ENCODE measurements around the gene FKBP1B. TPM values are rescaled to one million over a fixed set of nuclear protein-coding genes. Genes with fewer than 3 reads are reported as not detected.
"Not testable (repeated sequence)": the region's sequence is repeated elsewhere in the genome, so short reads cannot be mapped to it uniquely, and the experiment has no call there.

The FKBP1B gene
- polyA plus RNA-seq, 4 donors: 10.8 to 12.1 (median 10.9) TPM

DNA sequence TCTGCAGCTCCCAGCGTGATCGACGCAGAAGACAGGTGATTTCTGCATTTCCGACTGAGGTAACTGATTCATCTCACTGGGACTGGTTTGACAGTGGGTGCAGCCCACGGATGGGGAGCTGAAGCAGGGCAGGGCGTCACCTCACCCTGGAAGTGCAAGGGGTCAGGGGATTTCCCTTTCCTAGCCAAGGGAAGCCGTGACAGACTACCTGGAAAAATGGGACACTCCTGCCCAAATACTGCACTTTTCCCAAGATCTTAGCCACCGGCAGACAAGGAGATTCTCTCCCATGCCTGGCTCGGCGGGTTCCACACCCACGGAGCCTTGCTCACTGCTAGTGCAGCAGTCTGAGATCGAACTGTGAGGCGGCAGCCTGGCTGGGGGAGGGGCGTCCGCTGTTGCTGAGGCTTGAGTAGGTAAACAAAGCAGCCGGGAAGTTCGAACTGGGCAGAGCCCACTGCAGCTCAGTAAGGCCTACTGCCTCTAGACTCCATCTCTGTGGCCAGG, 45.7 kb downstream of the FKBP1B start:
- not testable (repeated sequence) for DNase-seq (ENCODE audit: low read depth in 4 of 4, low spot score in 2 of 4)

- not testable (repeated sequence) for DNase-seq (ENCODE audit: low read depth in 4 of 4, low spot score in 2 of 4)
Observed at GRCh38 chr2:24100732-24101131, 51.2 kb downstream of the FKBP1B start.

- no peak for DNase-seq (ENCODE audit: low read depth in 4 of 4, low spot score in 2 of 4)
Observed at GRCh38 chr2:24101992-24102391, 52.5 kb downstream of the FKBP1B start.

DNA sequence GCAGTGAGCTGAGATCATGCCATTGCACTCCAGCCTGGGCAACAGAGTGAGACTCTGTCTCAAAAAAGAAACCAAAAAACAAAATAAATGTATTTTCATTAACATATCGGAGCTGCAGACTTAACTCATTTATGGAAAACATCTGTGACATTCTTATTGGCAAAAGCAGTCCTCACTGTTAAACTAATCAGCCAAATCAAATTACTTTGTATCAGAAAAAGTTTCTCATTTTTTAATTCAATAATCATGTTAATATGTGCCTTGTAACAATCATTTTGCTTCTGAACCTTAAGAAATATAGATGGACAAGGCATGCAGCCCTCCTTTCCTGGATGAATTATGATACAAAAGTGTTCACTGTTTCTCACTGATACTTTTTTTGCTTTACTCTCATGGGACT, 53.1 kb downstream of the FKBP1B start:
- DNase-seq (ENCODE audit: low read depth in 4 of 4, low spot score in 2 of 4): no peak

DNA sequence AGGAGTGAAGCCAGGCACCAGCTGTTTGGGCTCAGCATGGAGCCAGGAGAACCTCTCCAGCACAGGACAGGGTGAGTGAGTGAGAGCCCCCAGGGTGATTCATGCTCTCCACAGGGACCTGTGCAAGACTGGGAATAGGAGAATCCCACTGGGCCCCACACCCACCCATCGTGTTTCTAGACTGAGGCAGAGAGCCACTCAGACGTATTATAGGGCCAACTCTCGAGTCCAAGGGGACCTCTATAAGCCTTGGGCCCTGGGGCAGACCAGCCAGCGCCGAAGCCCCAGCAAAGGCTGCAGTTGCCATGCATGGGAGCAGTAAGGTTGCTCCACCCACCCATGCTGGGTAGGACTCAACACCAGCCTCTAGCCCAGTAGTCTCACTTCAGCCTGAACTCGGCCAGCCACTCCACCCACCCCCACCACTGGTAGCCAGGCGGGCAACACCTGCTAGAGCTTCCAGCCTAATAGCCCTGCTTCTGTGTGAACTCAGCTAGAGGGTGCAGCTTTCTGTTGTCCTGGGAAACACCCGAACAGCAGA, 54.6 kb downstream of the FKBP1B start:
- DNase-seq (ENCODE audit: low read depth in 4 of 4, low spot score in 2 of 4): no peak

- DNase-seq (ENCODE audit: low read depth in 4 of 4, low spot score in 2 of 4): no peak
Observed at GRCh38 chr2:24104906-24105305, 55.4 kb downstream of the FKBP1B start.

GRCh38 chr2:24105816-24106215, 56.3 kb downstream of the FKBP1B start:
- DNase-seq (ENCODE audit: low read depth in 4 of 4, low spot score in 2 of 4): no peak

DNA sequence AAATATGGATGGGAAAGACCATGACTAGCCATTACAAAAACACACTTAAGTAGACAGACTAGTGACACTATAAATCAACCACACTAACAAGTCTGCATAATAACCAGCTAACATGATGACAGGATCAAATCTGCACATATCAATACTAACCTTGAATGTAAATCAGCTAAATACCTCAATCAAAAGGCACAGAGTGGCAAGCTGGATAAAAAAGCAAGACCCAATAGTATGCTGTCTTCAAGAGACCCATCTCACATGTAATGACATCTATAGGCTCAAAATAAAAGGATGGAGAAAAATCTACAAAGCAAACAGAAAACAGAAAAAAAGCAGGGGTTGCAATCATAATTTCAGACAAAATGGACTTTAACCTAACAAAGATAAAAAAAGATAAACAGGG, 57.2 kb downstream of the FKBP1B start:
- DNase-seq (ENCODE audit: low read depth in 4 of 4, low spot score in 2 of 4): no peak

- no peak for DNase-seq (ENCODE audit: low read depth in 4 of 4, low spot score in 2 of 4)
Observed at GRCh38 chr2:24107336-24107735, 57.8 kb downstream of the FKBP1B start.

GRCh38 chr2:24109431-24109830, 59.9 kb downstream of the FKBP1B start:
- DNase-seq (ENCODE audit: low read depth in 4 of 4, low spot score in 2 of 4): not testable (repeated sequence)

DNA sequence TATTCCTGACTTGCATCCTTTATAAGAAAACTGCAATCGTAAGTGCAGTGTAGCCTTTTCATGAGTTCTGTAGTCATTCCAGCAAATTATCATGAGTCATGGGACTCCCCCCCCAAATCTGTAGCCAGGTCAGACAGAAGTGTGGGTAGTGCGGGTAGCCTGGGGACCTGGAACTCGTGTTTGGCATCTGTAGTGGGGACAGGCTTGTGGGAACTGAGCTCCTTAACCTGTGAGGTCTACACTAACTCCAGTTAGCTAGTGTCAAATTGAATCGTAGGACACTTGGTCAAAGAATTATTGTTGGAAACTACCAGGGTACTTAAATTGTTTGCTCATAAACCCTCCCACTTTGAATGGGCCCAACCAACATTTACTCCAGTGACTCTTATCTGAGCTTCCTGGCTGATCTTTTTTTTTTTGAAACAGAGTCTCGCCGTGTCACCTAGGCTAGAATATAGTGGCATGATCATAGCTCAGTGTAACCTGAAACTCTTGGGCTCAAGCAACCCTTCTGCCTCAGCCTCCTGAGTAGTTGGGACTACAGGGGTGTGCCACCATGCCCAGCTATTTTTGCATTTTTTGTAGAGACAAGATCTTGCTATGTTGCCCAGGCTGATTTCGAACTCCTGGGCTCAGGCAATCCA, 61.2 kb downstream of the FKBP1B start:
- no peak for DNase-seq (ENCODE audit: low read depth in 4 of 4, low spot score in 2 of 4)

GRCh38 chr2:24111407-24111901, 61.9 kb downstream of the FKBP1B start:
- no peak for DNase-seq (ENCODE audit: low read depth in 4 of 4, low spot score in 2 of 4)

Other genes with a start within 250 kb of the FKBP1B start
- gene ATAD2B, start 122.6 kb upstream of the FKBP1B start, polyA plus RNA-seq (ENCODE audit: insufficient read length in 4 of 4): 10 to 100 TPM; 15.8 to 25.7 (median 19.0) TPM
- 10 to 100 TPM; 15.4 to 19.3 (median 17.7) TPM for gene UBXN2A, start 109.3 kb upstream of the FKBP1B start, polyA plus RNA-seq (ENCODE audit: insufficient read length in 4 of 4)
- gene MFSD2B, start 39.7 kb upstream of the FKBP1B start, polyA plus RNA-seq (ENCODE audit: insufficient read length in 4 of 4): 1 to 10 TPM; 2.9 to 3.9 (median 3.7) TPM
- gene WDCP, start 2.4 kb upstream of the FKBP1B start, polyA plus RNA-seq (ENCODE audit: insufficient read length in 4 of 4): 10 to 100 TPM; 14.4 to 15.8 (median 14.8) TPM
- 100 to 1,000 TPM; 127 to 171 (median 153) TPM for gene SF3B6, start 26.6 kb downstream of the FKBP1B start, polyA plus RNA-seq (ENCODE audit: insufficient read length in 4 of 4)
- gene TP53I3, start 35.1 kb downstream of the FKBP1B start, polyA plus RNA-seq (ENCODE audit: insufficient read length in 4 of 4): 10 to 100 TPM; 44.2 to 58.9 (median 48.1) TPM
- gene PFN4, start 73.6 kb downstream of the FKBP1B start, polyA plus RNA-seq (ENCODE audit: insufficient read length in 4 of 4): 1 to 10 TPM; 1.9 to 3.7 (median 2.9) TPM
- 10 to 100 TPM; 24.3 to 27.5 (median 26.4) TPM for gene FAM228B, start 73.7 kb downstream of the FKBP1B start, polyA plus RNA-seq (ENCODE audit: insufficient read length in 4 of 4)
- 1 to 10 TPM in 2 of 4 donors, under 1 TPM in 2; 0.70 to 1.6 (median 1.0) TPM for gene FAM228A, start 125.3 kb downstream of the FKBP1B start, polyA plus RNA-seq (ENCODE audit: insufficient read length in 4 of 4)